ENCODE results near the gene ATP1B2.
"Not testable (repeated sequence)": the region's sequence is repeated elsewhere in the genome, so short reads cannot be mapped to it uniquely, and the experiment has no call there.

The ATP1B2 gene

GRCh38 chr17:7634384-7634783 lies 16.3 kb upstream of the ATP1B2 start:
- DNase-seq (ENCODE audit: low read depth), result no peak

GRCh38 chr17:7636163-7636562 lies 14.6 kb upstream of the ATP1B2 start:
- DNase-seq (ENCODE audit: low read depth), result no peak

- DNase-seq (ENCODE audit: low read depth), result no peak
Observed at GRCh38 chr17:7640783-7641182, 9.9 kb upstream of the ATP1B2 start.

- not testable (repeated sequence) for DNase-seq (ENCODE audit: low read depth)
Observed at GRCh38 chr17:7641635-7642034, 9.1 kb upstream of the ATP1B2 start.

- DNase-seq (ENCODE audit: low read depth), result no peak
Observed at GRCh38 chr17:7644775-7645174, 6.0 kb upstream of the ATP1B2 start.

GRCh38 chr17:7646457-7646856 lies 4.3 kb upstream of the ATP1B2 start:
- DNase-seq (ENCODE audit: low read depth), result no peak

- DNase-seq (ENCODE audit: low read depth), result no peak
Observed at GRCh38 chr17:7647018-7647417, 3.7 kb upstream of the ATP1B2 start.

- no peak for DNase-seq (ENCODE audit: low read depth)
Observed at GRCh38 chr17:7651097-7651664, 455 bp downstream of the ATP1B2 start.

GRCh38 chr17:7651665-7652387 lies 1.1 kb downstream of the ATP1B2 start:
- DNase-seq (ENCODE audit: low read depth), result no peak

- no peak for DNase-seq (ENCODE audit: low read depth)
Observed at GRCh38 chr17:7652388-7653356, 1.9 kb downstream of the ATP1B2 start.

GRCh38 chr17:7654832-7655540 lies 4.3 kb downstream of the ATP1B2 start:
- no peak for DNase-seq (ENCODE audit: low read depth)

GRCh38 chr17:7655541-7655840 lies 4.8 kb downstream of the ATP1B2 start:
- no peak for DNase-seq (ENCODE audit: low read depth)

- DNase-seq (ENCODE audit: low read depth), result no peak
Observed at GRCh38 chr17:7656958-7657609, 6.4 kb downstream of the ATP1B2 start.

GRCh38 chr17:7667656-7668406 lies 17.1 kb downstream of the ATP1B2 start:
- no peak for DNase-seq (ENCODE audit: low read depth)

- no peak for DNase-seq (ENCODE audit: low read depth)
Observed at GRCh38 chr17:7668482-7668881, 17.8 kb downstream of the ATP1B2 start.

GRCh38 chr17:7673239-7673638 lies 22.5 kb downstream of the ATP1B2 start:
- DNase-seq (ENCODE audit: low read depth), result no peak

GRCh38 chr17:7674934-7675333 lies 24.2 kb downstream of the ATP1B2 start:
- no peak for DNase-seq (ENCODE audit: low read depth)

- DNase-seq (ENCODE audit: low read depth), result no peak
Observed at GRCh38 chr17:7676533-7676932, 25.8 kb downstream of the ATP1B2 start.

- no peak for DNase-seq (ENCODE audit: low read depth)
Observed at GRCh38 chr17:7677388-7678067, 26.8 kb downstream of the ATP1B2 start.

GRCh38 chr17:7684851-7685532 lies 34.3 kb downstream of the ATP1B2 start:
- DNase-seq (ENCODE audit: low read depth), result no peak

Data from T follicular helper cell (primary cell).